Right kidney (tissue), 1 donor: ENCODE data around the gene METTL18.

Source experiments
- DNase-seq: peaks from one replicate; pipeline ENCODE4 v3.0.0-alpha.2; 2016

Gene METTL18

DNA sequence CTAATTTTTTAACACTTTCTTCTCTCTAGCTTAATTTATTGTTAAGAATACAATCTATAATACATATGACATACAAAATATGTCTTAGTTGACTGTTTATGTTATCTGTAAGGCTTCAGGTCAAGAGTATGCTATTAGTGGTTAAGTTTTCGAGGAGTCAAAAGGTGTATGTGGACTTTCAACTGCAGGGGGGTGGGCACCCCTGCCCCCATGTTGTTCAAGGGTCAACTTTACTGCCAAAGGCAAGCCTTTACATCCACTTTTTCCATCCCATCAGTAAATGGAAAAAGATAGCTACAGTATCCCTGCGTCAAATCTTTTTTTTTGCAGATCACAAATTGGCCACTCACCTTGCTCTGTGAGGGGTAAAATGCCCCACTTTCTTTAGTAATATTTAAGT, 6.3 kb downstream of the METTL18 start:
- DNase-seq = no peak

- DNase-seq = no peak
These were observed 7.7 kb downstream of the METTL18 start for GRCh38 chr1:169786974-169787373.

- DNase-seq = no peak
These were observed 9.4 kb downstream of the METTL18 start for GRCh38 chr1:169785267-169785666.

DNA sequence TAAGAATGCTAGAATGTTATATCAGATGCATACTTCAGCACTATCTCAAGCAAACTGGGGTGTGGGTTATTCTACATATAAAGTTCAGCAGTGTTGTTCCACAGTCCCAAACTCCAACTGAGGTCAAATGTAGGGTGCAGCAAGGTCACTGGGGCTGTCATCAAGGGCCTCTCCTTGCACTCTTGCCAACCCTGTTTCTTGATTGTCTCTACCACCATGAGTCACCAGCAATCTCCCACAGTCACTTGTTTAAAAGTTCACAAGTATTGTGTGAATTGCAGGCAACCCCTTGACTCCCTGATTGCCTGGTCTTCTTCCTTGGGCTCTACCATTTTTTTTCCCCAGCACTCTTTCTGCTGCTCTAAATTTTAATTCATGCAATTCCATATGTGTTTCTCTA, 10.6 kb downstream of the METTL18 start:
- DNase-seq = no peak

GRCh38 chr1:169782596-169782995, 12.1 kb downstream of the METTL18 start:
- no peak for DNase-seq

DNA sequence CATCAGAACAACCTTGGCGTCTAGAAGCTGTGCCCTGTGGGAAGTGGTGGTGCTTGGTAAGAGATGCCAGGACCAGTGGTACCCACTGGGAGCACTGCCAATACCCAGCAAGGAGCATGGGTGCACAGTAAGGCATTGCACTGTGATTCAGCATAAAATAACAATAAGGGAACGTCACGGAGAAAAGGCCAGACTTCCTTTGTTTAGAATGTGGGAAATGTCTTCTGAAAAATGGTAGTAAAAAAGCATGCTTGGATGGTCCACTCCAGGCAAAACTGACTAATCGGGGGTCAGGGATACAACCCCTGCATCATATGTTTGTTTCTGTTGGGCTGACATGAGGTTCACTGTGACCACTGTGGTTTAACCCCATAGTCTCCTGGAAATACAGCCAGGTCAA, 14.7 kb downstream of the METTL18 start:
- no peak for DNase-seq

- no peak for DNase-seq
These were observed 15.6 kb downstream of the METTL18 start for GRCh38 chr1:169779150-169779549.

DNA sequence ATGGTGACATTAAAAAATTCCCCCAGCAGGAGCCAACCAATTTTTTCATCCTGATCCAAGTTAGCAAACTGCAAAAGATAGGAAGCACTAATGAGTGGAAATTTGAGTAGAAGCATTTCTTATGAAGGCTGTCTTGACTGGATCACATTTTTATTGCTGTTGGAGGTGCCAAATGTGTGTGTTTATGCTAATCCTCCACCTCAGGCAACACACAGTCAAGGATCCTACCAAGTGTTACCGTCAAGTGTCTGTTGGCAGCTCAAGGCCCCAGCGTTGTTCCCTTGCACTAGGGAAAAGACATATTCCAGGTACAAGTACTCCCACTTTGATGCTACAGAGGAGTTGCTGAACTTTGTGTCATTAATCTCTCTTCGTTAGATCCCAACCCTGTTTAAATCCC, 18.3 kb downstream of the METTL18 start:
- DNase-seq = no peak

- DNase-seq = no peak
These were observed 26.5 kb downstream of the METTL18 start for GRCh38 chr1:169768161-169768560.

DNA sequence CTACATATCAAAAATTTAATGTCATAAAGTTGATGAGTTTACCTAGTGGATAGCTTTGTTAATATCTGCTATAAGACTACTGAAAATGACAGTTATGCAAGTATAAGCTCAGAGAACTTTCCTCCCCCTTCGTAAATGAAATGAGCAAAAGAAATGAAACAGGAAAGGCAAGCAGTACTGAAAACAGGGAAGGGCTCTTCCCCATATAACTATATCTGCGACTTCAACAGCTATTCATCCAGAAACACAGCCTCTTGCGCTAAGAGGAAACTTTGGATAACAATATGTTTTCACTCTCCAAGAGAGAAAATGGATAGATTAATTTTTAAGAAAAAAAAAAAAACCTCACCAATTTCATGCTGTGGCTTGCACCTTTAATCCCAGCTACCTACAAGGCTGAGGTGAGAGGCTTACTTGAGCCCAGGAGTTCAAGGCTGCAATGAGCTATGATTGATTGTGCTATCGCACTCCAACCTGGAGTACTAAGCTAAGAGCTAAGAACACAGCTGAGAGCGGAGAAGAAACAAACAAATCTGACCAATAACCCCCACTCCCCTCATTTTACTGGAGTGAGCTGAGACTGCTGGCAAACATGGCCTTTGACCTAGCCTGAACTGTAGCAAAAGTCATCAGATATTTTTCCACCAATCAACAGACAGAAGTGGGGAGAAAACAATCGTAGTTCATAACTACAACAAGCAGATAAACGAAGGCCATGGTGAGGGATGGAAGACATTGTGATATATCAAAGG, 29.0 kb downstream of the METTL18 start:
- DNase-seq = no peak

- no peak for DNase-seq
These were observed 29.8 kb downstream of the METTL18 start for GRCh38 chr1:169764919-169765318.

- DNase-seq = no peak
These were observed 32.0 kb downstream of the METTL18 start for GRCh38 chr1:169762699-169763098.

GRCh38 chr1:169759038-169759437, 35.7 kb downstream of the METTL18 start:
- no peak for DNase-seq

DNA sequence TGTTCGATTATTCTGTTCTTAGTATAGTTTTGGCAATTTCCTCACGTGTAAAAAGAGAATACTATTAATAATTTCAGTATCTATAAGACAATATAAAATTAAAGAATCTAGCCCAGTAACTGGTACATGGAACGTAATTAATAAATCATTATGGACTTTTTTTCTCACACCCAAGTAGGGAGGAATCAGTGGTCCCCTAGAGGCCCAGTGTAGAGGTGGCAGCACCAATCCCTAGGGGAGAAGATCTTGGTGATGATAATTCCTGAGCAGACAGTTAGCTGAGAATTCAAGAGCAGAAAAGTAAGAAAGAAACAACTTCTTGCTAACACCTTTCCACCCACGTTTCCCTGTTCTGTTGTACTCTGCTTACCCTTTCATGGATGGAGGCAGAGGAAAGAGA, 41.2 kb downstream of the METTL18 start:
- no peak for DNase-seq

DNA sequence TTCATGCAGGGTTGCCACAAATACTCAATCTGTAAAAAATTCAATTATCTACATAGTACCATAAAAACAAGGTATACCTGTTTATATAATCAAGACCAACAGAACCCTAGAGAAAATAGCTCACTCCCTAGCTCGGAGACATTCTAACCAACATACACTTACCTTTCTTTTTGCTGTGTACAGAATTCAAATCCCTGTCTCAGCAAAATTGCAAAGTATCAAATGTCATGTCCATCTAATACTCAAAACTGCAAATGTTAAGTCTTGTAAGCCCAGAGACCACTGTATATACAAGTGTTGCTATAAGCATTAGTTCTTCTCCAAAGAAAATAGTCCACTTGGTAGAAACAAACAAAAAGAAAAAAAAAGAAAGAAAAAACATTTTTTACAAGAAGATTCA, 44.7 kb downstream of the METTL18 start:
- no peak for DNase-seq

DNA sequence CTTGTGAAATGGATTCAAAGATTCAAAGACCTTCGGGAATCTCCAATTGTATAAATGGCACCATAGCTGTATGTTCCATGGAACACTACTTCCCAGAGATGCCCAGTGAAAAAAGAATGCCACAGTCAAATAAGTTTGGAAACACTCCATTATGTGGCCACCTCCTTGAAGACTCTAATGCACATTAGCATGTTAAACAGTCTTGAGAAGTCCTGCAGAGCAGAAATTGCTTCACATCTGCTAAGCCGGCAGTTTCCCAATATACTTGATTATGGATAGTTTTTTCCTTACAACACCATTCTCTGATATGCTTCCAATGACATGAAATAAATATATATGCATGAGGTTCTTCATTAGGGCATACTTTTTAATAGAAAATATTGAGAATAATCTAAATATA, 48.2 kb downstream of the METTL18 start:
- DNase-seq = no peak

DNA sequence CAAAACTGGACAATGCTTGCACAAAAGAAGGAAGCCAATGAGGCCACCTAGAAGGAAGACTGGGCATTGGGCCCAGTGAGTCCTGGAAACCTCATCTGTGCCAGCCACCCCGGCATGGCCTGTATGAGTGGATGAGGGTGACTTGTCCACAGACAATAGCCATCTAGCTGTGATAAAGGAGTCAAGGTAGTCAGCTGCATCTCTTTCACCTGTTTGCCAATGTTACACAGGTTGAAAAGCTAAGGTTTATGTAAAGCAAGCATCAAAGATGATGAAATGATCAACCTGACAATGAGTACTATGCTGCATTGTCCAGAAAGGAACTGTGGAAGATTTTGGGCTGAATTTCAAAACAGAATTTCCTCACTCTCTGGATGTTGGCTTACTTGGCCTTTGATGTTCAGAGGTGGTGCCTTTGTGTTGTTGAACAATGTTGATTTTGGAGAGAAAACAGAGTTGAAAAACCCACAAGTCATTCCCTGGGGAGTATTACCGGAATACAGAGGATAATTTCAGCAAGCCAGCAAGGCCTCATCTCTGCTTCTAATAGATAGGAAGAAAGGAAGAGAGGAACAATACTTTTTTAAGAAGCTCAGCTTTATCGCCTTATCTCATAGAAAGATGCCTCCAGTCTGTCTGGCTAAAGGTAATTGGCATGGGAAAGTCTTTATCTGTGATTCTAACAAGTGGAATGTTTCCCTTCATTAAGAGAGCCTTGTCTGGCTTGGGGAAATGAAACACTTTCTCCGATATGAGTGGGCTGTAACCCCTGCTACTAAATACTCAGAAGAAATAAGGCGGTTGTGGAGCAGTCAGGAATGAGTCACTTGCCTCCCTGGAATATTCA, 49.5 kb downstream of the METTL18 start:
- no peak for DNase-seq
